GM12892 (cell line): ENCODE data around the gene HIGD2B.
"Not testable (repeated sequence)": the region's sequence is repeated elsewhere in the genome, so short reads cannot be mapped to it uniquely, and the experiment has no call there.

Experiments
- POLR2A ChIP-seq: IDR thresholded peaks from 2 replicates; pipeline ENCODE4 v1.6.1; 2011; ENCODE audit warnings: low read depth, low read length, control low read depth
- POLR2AphosphoS5 ChIP-seq: IDR thresholded peaks from 2 replicates; pipeline ENCODE4 v1.6.1; 2011; ENCODE audit warnings: low read depth, low read length, control low read depth
- TAF1 ChIP-seq: IDR thresholded peaks from 2 replicates; pipeline ENCODE4 v1.6.1; 2011; ENCODE audit warnings: low read depth, mild to moderate bottlenecking, control low read depth, low read length, borderline replicate concordance

DNA sequence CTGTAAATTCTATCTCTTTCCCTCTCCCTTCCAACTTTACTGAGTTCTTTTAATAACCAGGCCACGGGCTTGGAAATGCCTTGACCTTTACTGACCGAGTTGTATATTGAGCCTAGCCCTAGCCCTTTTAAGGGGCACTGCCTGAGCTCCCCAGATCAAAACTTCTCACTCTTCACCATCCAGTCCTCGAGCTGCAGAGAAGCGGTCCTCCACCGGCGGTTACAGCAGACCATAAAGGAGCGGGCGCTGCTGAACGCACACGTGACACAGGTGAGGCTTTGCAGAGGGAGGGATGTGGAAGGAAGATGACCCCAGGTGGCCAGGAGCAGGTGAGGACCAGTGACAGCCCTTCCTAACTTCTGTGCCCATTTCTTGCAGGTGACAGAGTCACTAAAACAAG, 24.9 kb downstream of the HIGD2B start:
- not testable (repeated sequence) for TF ChIP-seq POLR2AphosphoS5, POLR2A, TAF1
